Caco-2 (cell line): ENCODE data around the gene ADD1. TPM values are rescaled to one million over a fixed set of nuclear protein-coding genes. Genes with fewer than 3 reads are reported as not detected.

Experiments used
- BruUV-seq: library from RNA; stranded (reverse); fragments of 400-500 nt; replicated peaks from 2 replicates; lab custom pipeline; 2021; lab: Mats Ljungman, UMichigan
- CTCF ChIA-PET: fragments of 300-600 bp; sonication (Branson Sonifier 250); formaldehyde crosslinking; loops from one replicate; lab custom pipeline; 2022; ENCODE audit warnings: antibody characterized with exemption; lab: Charles Lee
- POLR2A ChIA-PET: fragments of 300-600 bp; sonication (Branson Sonifier 250); formaldehyde crosslinking; loops from one replicate; lab custom pipeline; 2022; ENCODE audit warnings: antibody characterized with exemption; lab: Charles Lee
- DNase-seq, 2 experiments: peaks; one replicate each; pipeline versions ENCODE4 v3.0.0 to v3.0.0-alpha.2; 2020 to 2022
- H3K27me3 ChIP-seq: replicated peaks from 2 replicates; pipeline ENCODE4 v1.6.0; 2011; ENCODE audit warnings: low read length; ENCODE audit not compliant: control insufficient read depth, insufficient read depth
- H3K36me3 ChIP-seq: 2 replicates; pipeline ENCODE4 v1.5.1; 2011; ENCODE audit warnings: low read length; ENCODE audit not compliant: control insufficient read depth, insufficient read depth
- H3K4me1 ChIP-seq: fragments of 250-450 bp; sonication (Bioruptor Pico); 2 replicates; pipeline ENCODE4 v1.5.1; 2020; ENCODE audit warnings: mild to moderate bottlenecking
- H3K4me3 ChIP-seq: 2 replicates; pipeline ENCODE4 v1.5.1; 2011; ENCODE audit warnings: low read depth, mild to moderate bottlenecking, control low read depth, low read length
- H3K9me3 ChIP-seq: fragments of 250-450 bp; sonication (Bioruptor Pico); 2 replicates; pipeline ENCODE4 v1.5.1; 2020; ENCODE audit warnings: mild to moderate bottlenecking, moderate library complexity
- H3K27ac Mint-ChIP-seq: one replicate; pipeline ENCODE4 v1.8.0; 2022; ENCODE audit warnings: mixed read lengths; ENCODE audit not compliant: unreplicated experiment
- H3K27me3 Mint-ChIP-seq: one replicate; pipeline ENCODE4 v1.8.0; 2022; ENCODE audit warnings: mixed read lengths; ENCODE audit not compliant: insufficient read depth, unreplicated experiment
- H3K36me3 Mint-ChIP-seq: one replicate; pipeline ENCODE4 v1.8.0; 2022; ENCODE audit warnings: mild to moderate bottlenecking, mixed read lengths; ENCODE audit not compliant: insufficient read depth, unreplicated experiment
- H3K4me1 Mint-ChIP-seq: one replicate; pipeline ENCODE4 v1.8.0; 2022; ENCODE audit warnings: low read depth, mixed read lengths; ENCODE audit not compliant: unreplicated experiment
- H3K4me3 Mint-ChIP-seq: one replicate; pipeline ENCODE4 v1.8.0; 2022; ENCODE audit warnings: mild to moderate bottlenecking, moderate library complexity, mixed read lengths; ENCODE audit not compliant: unreplicated experiment
- H3K9me3 Mint-ChIP-seq: one replicate; pipeline ENCODE4 v1.8.0; 2022; ENCODE audit warnings: mixed read lengths; ENCODE audit not compliant: unreplicated experiment
- intact Hi-C: fragments of 100-400 bp; cut with micrococcal nuclease; formaldehyde crosslinking; loops from one replicate; pipeline ENCODE4 v1.10.0; 2022; ENCODE audit not compliant: unreplicated experiment
- total RNA-seq: library from RNA; stranded (reverse); gene quantifications from 2 replicates; pipeline ENCODE4 v1.2.3, GENCODE V29; 2022
- TF ChIP-seq, protein P1 (sequence below), 2 experiments: fragments of 200-600 bp in 1 of 2; IDR thresholded peaks; 1 replicate in 1 of 2; 2 replicates in 1 of 2; pipeline versions ENCODE4 v1.5.1 to v1.8.0; 2011 to 2022; ENCODE audit warnings: antibody characterized with exemption in 1 of 2, control low read depth in 1 of 2, inconsistent platforms in 1 of 2, low read depth in 1 of 2, low read length in 1 of 2, mild to moderate bottlenecking in 1 of 2, moderate library complexity in 1 of 2; ENCODE audit not compliant: insufficient read depth in 1 of 2, severe bottlenecking in 1 of 2, unreplicated experiment in 1 of 2

ADD1 gene
- total RNA-seq, 1 experiment from 2014 or later = 242 TPM

DNA sequence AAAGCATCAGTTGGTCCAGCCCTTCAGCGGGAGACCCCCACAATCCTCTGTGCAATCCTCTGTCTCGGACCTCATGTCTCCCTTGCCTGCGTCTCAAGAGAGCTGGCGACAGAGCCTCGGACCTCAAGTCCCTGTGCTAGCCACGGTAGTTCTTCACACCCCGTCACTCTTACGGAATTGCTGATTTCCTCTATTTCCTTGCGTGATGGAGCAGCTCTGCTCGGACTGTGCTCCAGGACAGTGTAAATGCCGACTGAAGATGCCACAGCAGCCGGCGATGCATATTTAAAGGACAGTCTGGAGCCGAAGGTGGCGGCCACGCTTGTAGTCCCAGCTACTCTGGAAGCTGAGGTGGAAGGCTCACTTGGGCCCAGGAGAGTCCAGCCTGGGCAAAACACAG lies 121.6 kb downstream of the ADD1 start:
- CTCF ChIA-PET = interaction anchor here (1.5 kb wide), 1 partner anchor 13 kb away, joined by 5 read pairs; no protein-coding TSS in a partner anchor
- H3K27ac Mint-ChIP-seq = no peak overlapping the region

DNA sequence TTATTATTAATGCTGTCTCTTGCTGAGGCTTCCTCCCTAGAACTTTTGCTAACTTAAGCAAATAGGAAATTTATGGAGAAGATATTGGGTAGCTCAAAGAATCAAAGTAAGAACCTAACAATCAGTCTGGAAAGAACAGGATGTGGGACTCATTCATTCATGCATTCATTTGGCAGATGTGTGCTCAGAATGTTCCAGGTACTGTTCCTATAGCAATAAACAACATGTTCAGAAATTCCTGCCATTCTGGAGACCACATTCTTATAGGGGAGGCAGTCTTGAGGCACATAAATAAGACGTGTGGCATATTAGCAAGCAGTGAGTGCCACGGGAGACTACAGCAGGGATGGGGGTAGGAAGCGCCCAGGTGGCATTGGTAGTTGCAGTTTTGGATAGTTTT lies 124.7 kb downstream of the ADD1 start:
- intact Hi-C loops = no loop called here
- POLR2A ChIA-PET = no interaction called here
- no peak overlapping the region for H3K4me3 Mint-ChIP-seq

More for the DNA sequence above, 121.6 kb downstream of the ADD1 start:
- TF ChIP-seq, protein P1, sequence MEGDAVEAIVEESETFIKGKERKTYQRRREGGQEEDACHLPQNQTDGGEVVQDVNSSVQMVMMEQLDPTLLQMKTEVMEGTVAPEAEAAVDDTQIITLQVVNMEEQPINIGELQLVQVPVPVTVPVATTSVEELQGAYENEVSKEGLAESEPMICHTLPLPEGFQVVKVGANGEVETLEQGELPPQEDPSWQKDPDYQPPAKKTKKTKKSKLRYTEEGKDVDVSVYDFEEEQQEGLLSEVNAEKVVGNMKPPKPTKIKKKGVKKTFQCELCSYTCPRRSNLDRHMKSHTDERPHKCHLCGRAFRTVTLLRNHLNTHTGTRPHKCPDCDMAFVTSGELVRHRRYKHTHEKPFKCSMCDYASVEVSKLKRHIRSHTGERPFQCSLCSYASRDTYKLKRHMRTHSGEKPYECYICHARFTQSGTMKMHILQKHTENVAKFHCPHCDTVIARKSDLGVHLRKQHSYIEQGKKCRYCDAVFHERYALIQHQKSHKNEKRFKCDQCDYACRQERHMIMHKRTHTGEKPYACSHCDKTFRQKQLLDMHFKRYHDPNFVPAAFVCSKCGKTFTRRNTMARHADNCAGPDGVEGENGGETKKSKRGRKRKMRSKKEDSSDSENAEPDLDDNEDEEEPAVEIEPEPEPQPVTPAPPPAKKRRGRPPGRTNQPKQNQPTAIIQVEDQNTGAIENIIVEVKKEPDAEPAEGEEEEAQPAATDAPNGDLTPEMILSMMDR (IDR thresholded peaks at IDR 0.05; ENCODE audit: insufficient read depth in 1 of 2, low read depth in 1 of 2, low read length in 1 of 2, severe bottlenecking in 1 of 2, unreplicated experiment in 1 of 2) = no peak
- peaks cover 12% of the 10 kb centered on the region for H3K4me1 ChIP-seq
- H3K27me3 ChIP-seq = no peaks in the 10 kb centered on the region
- Mint-ChIP-seq H3K4me3 (peak overlapping the region; percentile 59), H3K27me3 (no peaks in the 10 kb centered on the region), H3K4me1 (peaks cover 16% of the 10 kb centered on the region), H3K9me3 (no peaks in the 10 kb centered on the region), H3K36me3 (peaks cover 19% of the 10 kb centered on the region)
- intact Hi-C loops = no loop called here
- no peak for DNase-seq
- H3K9me3 ChIP-seq = no peaks in the 10 kb centered on the region
- no peak overlapping the region for H3K4me3 ChIP-seq
- POLR2A ChIA-PET = no interaction called here
- BruUV-seq = no TSS peak
- no peaks in the 10 kb centered on the region for H3K36me3 ChIP-seq

DNA sequence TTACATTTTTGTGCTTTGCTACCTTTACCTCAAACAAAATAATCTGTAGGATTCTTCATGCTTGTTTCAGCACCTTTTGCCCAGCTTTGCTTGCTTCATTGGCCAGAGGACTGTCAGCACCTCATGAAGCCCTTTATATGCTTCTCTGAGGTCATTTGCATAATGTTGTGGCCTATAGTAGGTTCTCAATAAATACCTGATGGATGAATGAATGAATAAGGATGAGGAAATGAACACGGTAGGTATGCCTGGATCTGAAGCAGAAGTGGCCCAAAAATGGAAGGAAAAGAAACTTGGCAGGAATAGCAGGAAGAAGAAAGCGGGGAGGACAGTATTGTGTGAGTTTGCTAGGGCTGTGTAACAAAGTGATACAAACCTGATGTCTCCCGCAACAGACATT lies 127.6 kb downstream of the ADD1 start:
- Histone ChIP-seq H3K27me3 (no peaks in the 10 kb centered on the region), H3K9me3 (no peaks in the 10 kb centered on the region), H3K4me3 (no peak overlapping the region), H3K4me1 (peaks cover 14% of the 10 kb centered on the region), H3K36me3 (no peaks in the 10 kb centered on the region)
- Mint-ChIP-seq H3K4me3 (no peak overlapping the region), H3K9me3 (no peaks in the 10 kb centered on the region), H3K27ac (no peak overlapping the region), H3K4me1 (peaks cover 10% of the 10 kb centered on the region), H3K27me3 (no peaks in the 10 kb centered on the region), H3K36me3 (no peaks in the 10 kb centered on the region)
- POLR2A ChIA-PET = no interaction called here
- no peak for DNase-seq
- BruUV-seq = no TSS peak
- CTCF ChIA-PET = no interaction called here
- TF ChIP-seq, protein P1 (IDR thresholded peaks at IDR 0.05; ENCODE audit: insufficient read depth in 1 of 2, low read depth in 1 of 2, low read length in 1 of 2, severe bottlenecking in 1 of 2, unreplicated experiment in 1 of 2) = no peak
- intact Hi-C loops = no loop called here

More for the DNA sequence above, 124.7 kb downstream of the ADD1 start:
- Histone ChIP-seq H3K36me3 (no peaks in the 10 kb centered on the region), H3K9me3 (no peaks in the 10 kb centered on the region), H3K27me3 (no peaks in the 10 kb centered on the region), H3K4me3 (no peak overlapping the region), H3K4me1 (peaks cover 12% of the 10 kb centered on the region)
- Mint-ChIP-seq H3K27ac (peak overlapping the region; percentile 51), H3K4me1 (peaks cover 10% of the 10 kb centered on the region), H3K36me3 (peaks cover under 1% of the 10 kb centered on the region), H3K27me3 (no peaks in the 10 kb centered on the region), H3K9me3 (no peaks in the 10 kb centered on the region)
- CTCF ChIA-PET = no interaction called here
- BruUV-seq = no TSS peak
- no peak for DNase-seq
- TF ChIP-seq, protein P1 (IDR thresholded peaks at IDR 0.05; ENCODE audit: insufficient read depth in 1 of 2, low read depth in 1 of 2, low read length in 1 of 2, severe bottlenecking in 1 of 2, unreplicated experiment in 1 of 2) = no peak
